Lower leg skin (tissue), 4 donors: Measurements from ENCODE around the gene TTLL1. TPM values are rescaled to one million over a fixed set of nuclear protein-coding genes. Genes with fewer than 3 reads are reported as not detected.

Source experiments
- DNase-seq, 2 donors: peaks; one replicate each; pipeline ENCODE4 v3.0.0-alpha.2; 2019; ENCODE audit warnings: low spot score in 2 of 2
- H3K4me3 ChIP-seq: fragments of 200-600 bp; sonication (generic); 2 replicates; pipeline ENCODE4 v1.5.1; 2017; ENCODE audit warnings: mild to moderate bottlenecking, low read depth; ENCODE audit not compliant: poor library complexity, severe bottlenecking
- POLR2A ChIP-seq, 2 donors: fragments of 450-650 bp; IDR thresholded peaks; one replicate each; pipeline ENCODE4 v1.6.1; 2016 to 2017; ENCODE audit warnings: antibody characterized with exemption in 2 of 2, mild to moderate bottlenecking in 1 of 2, moderate library complexity in 1 of 2
- WGBS, 2 donors: methylation state at CpG; one replicate each; pipeline ENCODE4 v1.1.5; 2018; 5-methylcytosine and 5-hydroxymethylcytosine counted together
- intact Hi-C: fragments of 100-400 bp; cut with DNase I; formaldehyde crosslinking; loops from one replicate; pipeline ENCODE4 v1.15.0; 2023; ENCODE audit warnings: low total_unique reads
- total RNA-seq, 4 donors: library from RNA; depleted of rRNA; stranded (reverse); fragments of >200 nt; gene quantifications; one replicate each; pipeline ENCODE4 v1.1.0, GENCODE V29; 2016
- TF ChIP-seq, protein P1 (sequence below), 3 donors: fragments of 450-650 bp; IDR thresholded peaks; one replicate each; pipeline ENCODE4 v1.5.1; 2016; ENCODE audit warnings: antibody characterized with exemption in 3 of 3, mild to moderate bottlenecking in 3 of 3, moderate library complexity in 2 of 3

Gene TTLL1
- total RNA-seq, 4 donors from 2014 or later = 1.9 to 7.9 (median 5.4) TPM

GRCh38 chr22:43078522-43078921, 10.7 kb downstream of the TTLL1 start:
- WGBS, 2 donors = 80 to 99% methylated on average over 5 to 12 of the region's 12 CpGs
- intact Hi-C loops = no loop called here
- DNase-seq = no peak
- no peak for TF ChIP-seq POLR2A (IDR thresholded peaks at IDR 0.05)
- TF ChIP-seq, protein P1, sequence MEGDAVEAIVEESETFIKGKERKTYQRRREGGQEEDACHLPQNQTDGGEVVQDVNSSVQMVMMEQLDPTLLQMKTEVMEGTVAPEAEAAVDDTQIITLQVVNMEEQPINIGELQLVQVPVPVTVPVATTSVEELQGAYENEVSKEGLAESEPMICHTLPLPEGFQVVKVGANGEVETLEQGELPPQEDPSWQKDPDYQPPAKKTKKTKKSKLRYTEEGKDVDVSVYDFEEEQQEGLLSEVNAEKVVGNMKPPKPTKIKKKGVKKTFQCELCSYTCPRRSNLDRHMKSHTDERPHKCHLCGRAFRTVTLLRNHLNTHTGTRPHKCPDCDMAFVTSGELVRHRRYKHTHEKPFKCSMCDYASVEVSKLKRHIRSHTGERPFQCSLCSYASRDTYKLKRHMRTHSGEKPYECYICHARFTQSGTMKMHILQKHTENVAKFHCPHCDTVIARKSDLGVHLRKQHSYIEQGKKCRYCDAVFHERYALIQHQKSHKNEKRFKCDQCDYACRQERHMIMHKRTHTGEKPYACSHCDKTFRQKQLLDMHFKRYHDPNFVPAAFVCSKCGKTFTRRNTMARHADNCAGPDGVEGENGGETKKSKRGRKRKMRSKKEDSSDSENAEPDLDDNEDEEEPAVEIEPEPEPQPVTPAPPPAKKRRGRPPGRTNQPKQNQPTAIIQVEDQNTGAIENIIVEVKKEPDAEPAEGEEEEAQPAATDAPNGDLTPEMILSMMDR (IDR thresholded peaks at IDR 0.05) = no peak
- no peak overlapping the region for H3K4me3 ChIP-seq

- TF ChIP-seq POLR2A (IDR thresholded peaks at IDR 0.05) = no peak
- TF ChIP-seq, protein P1 (IDR thresholded peaks at IDR 0.05) = no peak
- H3K4me3 ChIP-seq = no peak overlapping the region
- intact Hi-C loops = no loop called here
- WGBS, 2 donors = 70 to 84% methylated on average over 19 to 20 of the region's 20 CpGs
- DNase-seq = no peak
Observed at GRCh38 chr22:43077121-43077877, 11.9 kb downstream of the TTLL1 start.

GRCh38 chr22:43066844-43067385, 22.3 kb downstream of the TTLL1 start:
- intact Hi-C loops = no loop called here
- no peak for TF ChIP-seq POLR2A (IDR thresholded peaks at IDR 0.05)
- TF ChIP-seq, protein P1 (IDR thresholded peaks at IDR 0.05) = no peak
- no peak overlapping the region for H3K4me3 ChIP-seq
- 46 to 57% methylated on average over 11 of the region's 11 CpGs for WGBS, 2 donors
- no peak for DNase-seq

DNA sequence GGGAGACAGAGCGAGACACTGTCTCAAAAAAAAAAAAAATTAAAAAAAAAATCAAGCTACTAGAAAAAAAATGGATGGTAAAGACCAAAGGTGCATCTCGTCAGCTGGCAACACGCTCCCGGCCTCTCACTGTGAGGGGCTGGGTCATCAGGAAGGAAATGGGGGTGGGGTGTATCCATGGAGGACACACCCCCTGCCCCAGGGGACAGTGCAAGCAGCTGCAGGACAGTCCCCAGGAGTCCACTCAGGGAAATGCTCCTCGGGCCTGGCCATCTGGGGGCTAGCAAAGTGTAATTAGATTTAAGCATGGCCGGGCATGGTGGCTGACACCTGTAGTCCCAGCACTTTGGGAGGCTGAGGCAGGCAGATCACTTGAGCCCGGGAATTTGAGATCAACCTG, 23.1 kb downstream of the TTLL1 start:
- H3K4me3 ChIP-seq = no peak overlapping the region
- intact Hi-C loops = no loop called here
- no peak for DNase-seq
- TF ChIP-seq POLR2A (IDR thresholded peaks at IDR 0.05) = no peak
- TF ChIP-seq, protein P1 (IDR thresholded peaks at IDR 0.05) = no peak
- WGBS, 2 donors = 77 to 89% methylated on average over 7 of the region's 7 CpGs

- TF ChIP-seq, protein P1 (IDR thresholded peaks at IDR 0.05) = no peak
- no peak for TF ChIP-seq POLR2A (IDR thresholded peaks at IDR 0.05)
- no peak for DNase-seq
- WGBS, 2 donors = 65% methylated on average over 5 of the region's 5 CpGs
- H3K4me3 ChIP-seq = no peak overlapping the region
- intact Hi-C loops = no loop called here
Observed at GRCh38 chr22:43060183-43060582, 29.0 kb downstream of the TTLL1 start.
